Measurements from ENCODE around the gene MR1. TPM values are rescaled to one million over a fixed set of nuclear protein-coding genes. Genes with fewer than 3 reads are reported as not detected.

The MR1 gene
- total and polyA plus RNA-seq, 5 donors from 2014 or later, result 30.5 to 48.7 (median 43.8) TPM

DNA sequence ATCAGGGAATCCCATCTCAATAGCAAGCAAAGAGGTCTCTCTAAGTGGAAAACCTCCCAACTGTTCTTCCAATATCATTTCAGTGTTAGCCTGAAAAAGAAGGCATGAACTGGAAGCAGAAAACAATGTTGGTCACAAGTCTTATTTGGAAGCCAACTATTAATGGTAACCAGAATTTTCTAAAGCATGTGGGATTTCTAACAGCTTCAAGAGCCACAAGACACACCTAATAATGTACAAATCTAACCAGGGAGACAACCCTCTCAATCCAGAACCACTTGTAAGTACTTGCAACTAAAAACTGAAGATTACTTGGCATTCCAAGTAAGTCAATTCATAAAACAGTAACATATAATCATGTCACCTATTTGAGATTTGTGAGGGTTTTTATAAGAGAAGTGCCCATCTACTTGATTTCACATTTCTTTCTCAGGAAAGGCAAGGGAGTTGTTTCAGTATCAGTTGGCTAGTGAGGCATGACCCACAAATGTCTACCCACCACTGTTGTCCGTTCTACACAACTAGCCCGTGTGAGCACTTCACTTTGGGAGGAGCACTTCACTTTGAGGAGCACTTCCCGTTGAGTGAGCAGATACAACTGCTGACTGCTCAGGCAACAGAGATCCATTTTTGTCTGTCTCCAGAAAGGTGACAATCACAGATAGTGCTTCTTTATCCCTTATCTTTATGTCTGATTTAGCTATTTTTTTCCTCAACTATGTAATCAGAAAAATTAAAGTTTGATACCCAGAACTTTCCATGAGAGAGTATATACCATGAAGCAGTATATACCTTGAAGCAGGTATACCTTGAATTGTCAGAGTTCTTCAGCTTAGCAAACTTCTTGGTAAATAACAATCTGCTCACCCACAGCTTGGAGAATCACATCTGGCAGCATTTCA lies 22.2 kb upstream of the MR1 start:
- Mint-ChIP-seq H3K4me1 (peaks cover 19 to 41% (median 32%) of the 10 kb centered on the region in 4 donors), H3K27ac (no peak overlapping the region)
- no peak for ATAC-seq (ENCODE audit: low read depth in 2 of 2)

DNA sequence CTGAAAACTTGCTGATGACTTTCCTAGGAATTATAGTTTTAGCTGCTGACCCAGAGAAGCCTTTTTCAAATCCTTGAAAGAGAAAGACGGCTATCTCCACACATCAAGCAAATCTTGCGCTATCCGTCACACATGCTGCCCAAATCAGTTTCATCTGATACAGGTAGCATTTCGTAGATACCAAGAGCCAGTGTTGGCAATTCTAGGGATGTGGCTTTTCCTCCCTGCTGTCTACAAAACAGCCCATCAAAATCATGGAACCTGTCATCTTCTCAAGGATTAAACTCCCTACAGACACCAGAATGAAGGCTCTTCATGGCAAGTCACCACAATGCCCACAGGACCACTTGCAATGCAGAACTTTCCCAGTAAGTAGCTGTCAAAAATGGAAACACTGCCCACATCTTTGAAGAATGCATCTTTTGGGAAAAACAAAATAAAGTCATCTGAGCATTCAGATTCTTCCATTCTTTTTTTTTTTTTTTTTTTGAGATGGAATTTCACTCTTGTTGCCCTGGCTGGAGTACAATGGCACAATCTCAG lies 21.5 kb upstream of the MR1 start:
- H3K4me3 Mint-ChIP-seq, result no peak overlapping the region

More for the DNA sequence above, 22.2 kb upstream of the MR1 start:
- Mint-ChIP-seq H3K9me3 (no peaks in the 10 kb centered on the region), H3K4me3 (no peak overlapping the region), H3K36me3 (peaks cover 13% of the 10 kb centered on the region), H3K27me3 (no peaks in the 10 kb centered on the region)
- H3K4me3 ChIP-seq (ENCODE audit: low read depth, low read length), result no peak overlapping the region
- H3K27ac ChIP-seq (ENCODE audit: insufficient read depth, low read length, poor library complexity, severe bottlenecking), result no peak overlapping the region
- H3K4me1 ChIP-seq (ENCODE audit: control insufficient read depth, insufficient read depth, low read length, poor library complexity, severe bottlenecking), result peaks cover 4% of the 10 kb centered on the region
- H3K9me3 ChIP-seq (ENCODE audit: control insufficient read depth in 2 of 2, low read length in 2 of 2), result no peaks in the 10 kb centered on the region
- H3K36me3 ChIP-seq (ENCODE audit: control insufficient read depth, insufficient read depth, low read length), result peaks cover 4% of the 10 kb centered on the region
- no peak for DNase-seq
- H3K27me3 ChIP-seq (ENCODE audit: control insufficient read depth, insufficient read depth, low read length), result no peaks in the 10 kb centered on the region

DNA sequence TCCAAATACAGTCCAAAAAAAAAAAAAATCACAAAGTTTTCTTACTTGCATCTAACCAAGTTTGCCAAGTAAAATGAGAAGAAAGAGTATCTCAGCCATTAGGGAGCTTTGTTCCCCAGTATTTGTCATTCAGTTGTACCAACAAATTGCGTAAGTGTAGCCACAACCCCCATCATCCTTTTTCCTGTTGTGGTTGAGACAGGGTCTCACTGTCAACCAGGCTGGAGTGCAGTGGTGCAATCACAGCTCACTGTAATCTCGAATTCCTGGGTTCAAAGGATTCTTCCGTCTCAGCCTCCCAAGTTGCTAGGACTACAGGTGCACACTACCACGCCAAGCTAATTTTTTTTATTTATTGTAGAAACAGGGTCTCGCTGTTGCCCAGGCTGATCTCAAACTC lies 20.6 kb upstream of the MR1 start:
- no peaks in the 10 kb centered on the region for H3K9me3 Mint-ChIP-seq
- no peaks in the 10 kb centered on the region for H3K27me3 ChIP-seq (ENCODE audit: control insufficient read depth, insufficient read depth, low read length)
- DNase-seq (no peak), ATAC-seq (ENCODE audit: low read depth in 2 of 2) (no peak)
- H3K36me3 Mint-ChIP-seq, result peaks cover 8% of the 10 kb centered on the region
- no peaks in the 10 kb centered on the region for H3K27me3 Mint-ChIP-seq
- H3K36me3 ChIP-seq (ENCODE audit: control insufficient read depth, insufficient read depth, low read length), result peaks cover 8% of the 10 kb centered on the region
- H3K4me1 Mint-ChIP-seq, result peaks cover 17 to 41% (median 38%) of the 10 kb centered on the region in 4 donors
- H3K4me3 ChIP-seq (ENCODE audit: low read depth, low read length), result no peak overlapping the region
- no peaks in the 10 kb centered on the region for H3K9me3 ChIP-seq (ENCODE audit: control insufficient read depth in 2 of 2, low read length in 2 of 2)
- no peak overlapping the region for H3K27ac Mint-ChIP-seq
- H3K4me3 Mint-ChIP-seq, result peak overlapping the region in 1 of 4 donors; percentile 68
- peaks cover 4% of the 10 kb centered on the region for H3K4me1 ChIP-seq (ENCODE audit: control insufficient read depth, insufficient read depth, low read length, poor library complexity, severe bottlenecking)
- no peak overlapping the region for H3K27ac ChIP-seq (ENCODE audit: insufficient read depth, low read length, poor library complexity, severe bottlenecking)

More for the DNA sequence above, 21.5 kb upstream of the MR1 start:
- Histone ChIP-seq H3K4me3 (ENCODE audit: low read depth, low read length) (no peak overlapping the region), H3K9me3 (ENCODE audit: control insufficient read depth in 2 of 2, low read length in 2 of 2) (no peaks in the 10 kb centered on the region), H3K27me3 (ENCODE audit: control insufficient read depth, insufficient read depth, low read length) (no peaks in the 10 kb centered on the region), H3K36me3 (ENCODE audit: control insufficient read depth, insufficient read depth, low read length) (peaks cover 4% of the 10 kb centered on the region), H3K27ac (ENCODE audit: insufficient read depth, low read length, poor library complexity, severe bottlenecking) (no peak overlapping the region), H3K4me1 (ENCODE audit: control insufficient read depth, insufficient read depth, low read length, poor library complexity, severe bottlenecking) (peaks cover 4% of the 10 kb centered on the region)
- Mint-ChIP-seq H3K27ac (no peak overlapping the region), H3K9me3 (no peaks in the 10 kb centered on the region), H3K27me3 (no peaks in the 10 kb centered on the region), H3K4me1 (peaks cover 14 to 35% (median 31%) of the 10 kb centered on the region in 4 donors), H3K36me3 (peaks cover 9% of the 10 kb centered on the region)
- DNase-seq, result no peak
- ATAC-seq (ENCODE audit: low read depth in 2 of 2), result no peak

DNA sequence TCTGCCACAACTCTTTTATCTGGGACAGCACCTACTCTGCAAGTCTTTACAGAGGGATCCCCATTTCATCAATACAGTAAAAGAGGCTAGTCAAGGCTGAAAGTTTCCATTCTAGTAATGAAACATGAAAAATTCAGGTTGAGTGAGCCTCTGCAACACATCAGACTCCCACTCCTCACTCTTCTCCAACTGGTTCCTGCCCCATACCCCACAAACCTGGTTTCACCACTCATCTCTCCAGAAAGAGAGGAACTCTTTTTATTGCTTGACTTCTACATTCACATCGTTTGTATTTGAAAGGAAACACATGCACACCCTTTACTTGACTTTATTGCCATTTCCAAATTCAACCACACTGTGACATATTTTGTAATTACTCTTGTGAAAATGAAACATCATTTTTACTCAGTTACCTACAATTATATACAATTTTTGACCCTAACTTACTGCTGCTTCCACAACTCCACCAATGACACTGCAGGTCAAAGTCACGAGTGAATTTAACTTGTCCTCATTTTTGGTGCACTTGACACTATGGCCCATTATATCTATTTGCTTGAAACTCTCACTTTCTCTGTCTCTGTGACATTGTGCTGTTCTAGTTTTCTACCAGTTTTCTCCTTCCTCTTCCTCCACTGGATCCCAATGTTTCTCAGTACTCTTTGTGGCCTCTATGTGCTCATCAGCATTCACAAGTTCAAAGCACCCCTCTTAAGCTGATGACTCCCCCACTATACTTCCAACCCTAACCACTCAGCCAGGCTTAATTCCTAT lies 19.1 kb upstream of the MR1 start:
- no peak for DNase-seq
- H3K36me3 ChIP-seq (ENCODE audit: control insufficient read depth, insufficient read depth, low read length), result peaks cover 8% of the 10 kb centered on the region
- Mint-ChIP-seq H3K27ac (peak overlapping the region in 1 of 3 donors; percentile 15), H3K27me3 (no peaks in the 10 kb centered on the region), H3K36me3 (peaks cover 8% of the 10 kb centered on the region), H3K4me1 (peaks cover 29 to 47% (median 43%) of the 10 kb centered on the region in 4 donors), H3K4me3 (no peak overlapping the region), H3K9me3 (no peaks in the 10 kb centered on the region)
- H3K9me3 ChIP-seq (ENCODE audit: control insufficient read depth in 2 of 2, low read length in 2 of 2), result no peaks in the 10 kb centered on the region
- ATAC-seq (ENCODE audit: low read depth in 2 of 2), result no peak
- H3K27ac ChIP-seq (ENCODE audit: insufficient read depth, low read length, poor library complexity, severe bottlenecking), result no peak overlapping the region
- H3K27me3 ChIP-seq (ENCODE audit: control insufficient read depth, insufficient read depth, low read length), result no peaks in the 10 kb centered on the region
- peaks cover 14% of the 10 kb centered on the region for H3K4me1 ChIP-seq (ENCODE audit: control insufficient read depth, insufficient read depth, low read length, poor library complexity, severe bottlenecking)
- H3K4me3 ChIP-seq (ENCODE audit: low read depth, low read length), result no peak overlapping the region

DNA sequence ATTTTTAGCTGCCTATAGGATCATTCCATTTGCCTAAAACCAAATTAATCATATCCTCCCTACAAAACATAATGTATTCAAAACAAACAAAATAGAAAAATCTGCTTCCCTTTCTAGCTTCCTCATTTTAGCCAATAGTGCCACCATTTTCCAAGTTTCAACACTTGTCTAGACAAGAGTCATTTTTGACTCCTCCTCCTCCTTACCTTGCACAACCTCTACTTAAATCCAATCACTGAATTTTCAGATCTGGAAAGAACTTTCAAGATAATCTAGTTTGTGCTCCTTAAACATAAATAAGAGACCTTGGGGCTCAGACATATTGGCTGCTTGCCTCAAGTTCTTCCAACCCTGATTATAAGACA lies 18.6 kb upstream of the MR1 start:
- no peak overlapping the region for H3K27ac Mint-ChIP-seq
- no peaks in the 10 kb centered on the region for H3K27me3 Mint-ChIP-seq
- H3K9me3 Mint-ChIP-seq, result no peaks in the 10 kb centered on the region
- peaks cover 8% of the 10 kb centered on the region for H3K36me3 Mint-ChIP-seq
- Histone ChIP-seq H3K4me3 (ENCODE audit: low read depth, low read length) (no peak overlapping the region), H3K27me3 (ENCODE audit: control insufficient read depth, insufficient read depth, low read length) (no peaks in the 10 kb centered on the region), H3K27ac (ENCODE audit: insufficient read depth, low read length, poor library complexity, severe bottlenecking) (no peak overlapping the region), H3K36me3 (ENCODE audit: control insufficient read depth, insufficient read depth, low read length) (peaks cover 8% of the 10 kb centered on the region), H3K4me1 (ENCODE audit: control insufficient read depth, insufficient read depth, low read length, poor library complexity, severe bottlenecking) (peaks cover 10% of the 10 kb centered on the region), H3K9me3 (ENCODE audit: control insufficient read depth in 2 of 2, low read length in 2 of 2) (no peaks in the 10 kb centered on the region)
- DNase-seq, result no peak
- ATAC-seq (ENCODE audit: low read depth in 2 of 2), result no peak
- no peak overlapping the region for H3K4me3 Mint-ChIP-seq
- peaks cover 31 to 46% (median 41%) of the 10 kb centered on the region in 4 donors for H3K4me1 Mint-ChIP-seq

DNA sequence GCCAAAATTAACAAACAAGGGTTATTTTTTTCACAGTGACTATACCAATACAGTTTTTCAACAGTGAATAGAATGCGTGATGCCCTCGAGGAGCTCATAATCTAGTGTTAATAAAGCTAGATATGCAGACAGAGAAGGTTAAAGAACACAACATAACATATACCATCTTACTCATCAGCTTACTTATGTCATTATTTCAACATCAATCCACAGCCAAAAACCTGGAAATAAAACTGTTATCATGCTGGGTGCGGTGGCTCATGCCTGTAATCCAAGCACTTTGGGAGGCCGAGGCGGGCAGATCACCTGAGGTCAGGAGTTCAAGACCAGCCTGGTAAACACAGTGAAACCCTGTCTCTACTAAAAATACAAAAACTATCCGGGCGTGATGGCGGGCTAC lies 17.2 kb upstream of the MR1 start:
- Mint-ChIP-seq H3K36me3 (peaks cover 8% of the 10 kb centered on the region), H3K27me3 (no peaks in the 10 kb centered on the region), H3K9me3 (no peaks in the 10 kb centered on the region), H3K27ac (no peak overlapping the region), H3K4me1 (peaks cover 35 to 51% (median 44%) of the 10 kb centered on the region in 4 donors), H3K4me3 (no peak overlapping the region)
- Histone ChIP-seq H3K4me3 (ENCODE audit: low read depth, low read length) (no peak overlapping the region), H3K27ac (ENCODE audit: insufficient read depth, low read length, poor library complexity, severe bottlenecking) (no peak overlapping the region), H3K4me1 (ENCODE audit: control insufficient read depth, insufficient read depth, low read length, poor library complexity, severe bottlenecking) (peaks cover 21% of the 10 kb centered on the region), H3K9me3 (ENCODE audit: control insufficient read depth in 2 of 2, low read length in 2 of 2) (no peaks in the 10 kb centered on the region), H3K27me3 (ENCODE audit: control insufficient read depth, insufficient read depth, low read length) (no peaks in the 10 kb centered on the region), H3K36me3 (ENCODE audit: control insufficient read depth, insufficient read depth, low read length) (peaks cover 8% of the 10 kb centered on the region)
- DNase-seq (no peak), ATAC-seq (ENCODE audit: low read depth in 2 of 2) (no peak)

DNA sequence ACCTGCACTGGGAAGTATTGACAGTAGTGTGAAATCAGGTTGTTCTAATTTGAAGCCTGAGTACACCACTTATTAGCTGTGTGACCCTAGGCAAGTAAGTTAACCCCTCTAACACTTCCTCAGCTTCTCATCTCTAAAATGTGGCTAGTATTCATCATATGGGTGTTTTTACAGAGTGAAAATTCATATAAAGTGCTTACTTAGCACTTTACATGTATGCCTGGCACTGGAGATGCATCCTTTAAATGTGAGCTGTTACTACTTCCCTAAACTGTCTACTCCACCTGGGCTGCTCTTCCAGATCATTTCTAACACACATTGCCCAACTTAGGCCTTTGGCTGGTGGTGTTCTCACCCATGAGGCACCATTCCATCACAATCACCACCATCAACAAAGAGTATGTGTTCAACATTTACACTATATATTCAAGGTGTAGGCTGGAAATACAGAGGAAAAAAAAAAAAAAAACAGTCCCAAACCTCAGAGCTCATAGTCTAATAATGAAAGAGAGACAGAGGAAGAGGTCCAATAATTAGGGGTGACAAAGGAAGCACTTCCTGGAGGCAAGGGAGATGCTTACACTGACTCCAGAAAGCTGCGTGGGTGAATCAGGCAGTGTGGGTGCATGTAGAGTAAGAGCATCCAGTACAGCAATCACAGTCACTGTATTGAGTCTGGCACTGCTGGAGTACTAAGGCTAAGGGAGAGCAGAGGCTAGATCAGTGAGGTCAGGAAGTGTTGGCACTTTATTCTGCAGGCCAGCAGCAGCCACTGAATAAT lies 14.7 kb upstream of the MR1 start:
- H3K27ac ChIP-seq (ENCODE audit: insufficient read depth, low read length, poor library complexity, severe bottlenecking), result no peak overlapping the region
- peaks cover 39% of the 10 kb centered on the region for H3K4me1 ChIP-seq (ENCODE audit: control insufficient read depth, insufficient read depth, low read length, poor library complexity, severe bottlenecking)
- ATAC-seq (ENCODE audit: low read depth in 2 of 2) (no peak), DNase-seq (peak in 2 of 3 donors; percentile 13 to 70)
- H3K36me3 Mint-ChIP-seq, result no peaks in the 10 kb centered on the region
- H3K4me3 Mint-ChIP-seq, result peak overlapping the region; percentile 1 to 85 (median 72)
- no peaks in the 10 kb centered on the region for H3K27me3 ChIP-seq (ENCODE audit: control insufficient read depth, insufficient read depth, low read length)
- H3K27ac Mint-ChIP-seq, result peak overlapping the region; percentile 5 to 58 (median 17)
- no peaks in the 10 kb centered on the region for H3K9me3 ChIP-seq (ENCODE audit: control insufficient read depth in 2 of 2, low read length in 2 of 2)
- H3K4me1 Mint-ChIP-seq, result peaks cover 32 to 52% (median 45%) of the 10 kb centered on the region in 4 donors
- H3K36me3 ChIP-seq (ENCODE audit: control insufficient read depth, insufficient read depth, low read length), result peaks cover 4% of the 10 kb centered on the region
- H3K4me3 ChIP-seq (ENCODE audit: low read depth, low read length), result peak overlapping the region; percentile 43
- H3K9me3 Mint-ChIP-seq, result peaks cover 0 to 3% (median 0%) of the 10 kb centered on the region in 7 donors
- H3K27me3 Mint-ChIP-seq, result peaks cover 10% of the 10 kb centered on the region
